GM18951 (cell line): ENCODE measurements around the gene PTPRC.

Experiments used
- POLR2A ChIP-seq: IDR thresholded peaks from 4 replicates; pipeline ENCODE4 v1.6.1; 2011; ENCODE audit warnings: mild to moderate bottlenecking; ENCODE audit not compliant: insufficient read length, insufficient read depth; ENCODE audit errors: extremely low read depth
- in situ Hi-C: fragments of 300-500 bp; cut with MboI; formaldehyde crosslinking; loops from one replicate; pipeline ENCODE4 v1.12.0; 2022; ENCODE audit warnings: low sequenced_read_pairs, mixed read lengths, inconsistent platforms; ENCODE audit not compliant: unreplicated experiment

The PTPRC gene

GRCh38 chr1:198657550-198658064, 18.8 kb downstream of the PTPRC start:
- TF ChIP-seq POLR2A = no peak
- in situ Hi-C loops = no loop called here

- in situ Hi-C loops = no loop called here
- no peak for TF ChIP-seq POLR2A
Measured at GRCh38 chr1:198660341-198661261, 21.8 kb downstream of the PTPRC start.

- TF ChIP-seq POLR2A = no peak
- in situ Hi-C loops = no loop called here
Measured at GRCh38 chr1:198662821-198663220, 24.0 kb downstream of the PTPRC start.

GRCh38 chr1:198664068-198664788, 25.4 kb downstream of the PTPRC start:
- in situ Hi-C loops = no loop called here
- TF ChIP-seq POLR2A = no peak

- in situ Hi-C loops = no loop called here
- TF ChIP-seq POLR2A = no peak
Measured at GRCh38 chr1:198667186-198667585, 28.3 kb downstream of the PTPRC start.

- in situ Hi-C loops = no loop called here
- TF ChIP-seq POLR2A = no peak
Measured at GRCh38 chr1:198667807-198668206, 29.0 kb downstream of the PTPRC start.

- in situ Hi-C loops = no loop called here
- no peak for TF ChIP-seq POLR2A
Measured at GRCh38 chr1:198669023-198669698, 30.3 kb downstream of the PTPRC start.

GRCh38 chr1:198669771-198670170, 30.9 kb downstream of the PTPRC start:
- in situ Hi-C loops = loop anchor here (10.0 kb wide), 1 partner anchor 45 kb away; no protein-coding TSS in a partner anchor
- TF ChIP-seq POLR2A = no peak

- no peak for TF ChIP-seq POLR2A
- in situ Hi-C loops = loop anchor here (10.0 kb wide), 1 partner anchor 46 kb away; no protein-coding TSS in a partner anchor
Measured at GRCh38 chr1:198671136-198671535, 32.3 kb downstream of the PTPRC start.

GRCh38 chr1:198672124-198672523, 33.3 kb downstream of the PTPRC start:
- in situ Hi-C loops = loop anchor here (10.0 kb wide), 1 partner anchor 47 kb away; no protein-coding TSS in a partner anchor
- TF ChIP-seq POLR2A = no peak

- TF ChIP-seq POLR2A = no peak
- in situ Hi-C loops = loop anchor here (10.0 kb wide), 1 partner anchor 49 kb away; no protein-coding TSS in a partner anchor
Measured at GRCh38 chr1:198674009-198674408, 35.2 kb downstream of the PTPRC start.

- TF ChIP-seq POLR2A = no peak
- in situ Hi-C loops = loop anchor here (10.0 to 25.0 kb wide), 3 partner anchors 51 to 514 kb away; partner anchors contain the start of gene NEK7
Measured at GRCh38 chr1:198676253-198676652, 37.4 kb downstream of the PTPRC start.
